ENCODE measurements around the gene TNFAIP3.

- TF ChIP-seq TAF1 (IDR thresholded peaks at IDR 0.05; ENCODE audit: borderline replicate concordance, insufficient read depth, low read length), result no peak
- no peak for TF ChIP-seq REST (IDR thresholded peaks at IDR 0.05; ENCODE audit: insufficient read depth in 1 of 2, low read depth in 2 of 2, low read length in 2 of 2)
- TF ChIP-seq POLR2AphosphoS5 (IDR thresholded peaks at IDR 0.05; ENCODE audit: low read depth, low read length), result no peak
- no peak for TF ChIP-seq SIN3A (IDR thresholded peaks at IDR 0.05; ENCODE audit: borderline replicate concordance, insufficient read depth, low read length)
- TF ChIP-seq FOXP2 (optimal IDR thresholded peaks at IDR 0.05; ENCODE audit: borderline replicate concordance, extremely low read depth, extremely low read length, insufficient read depth), result no peak
Observed at GRCh38 chr6:137896647-137897046, 29.6 kb downstream of the TNFAIP3 start.
